Measurements from ENCODE around the gene RNF212.

DNA sequence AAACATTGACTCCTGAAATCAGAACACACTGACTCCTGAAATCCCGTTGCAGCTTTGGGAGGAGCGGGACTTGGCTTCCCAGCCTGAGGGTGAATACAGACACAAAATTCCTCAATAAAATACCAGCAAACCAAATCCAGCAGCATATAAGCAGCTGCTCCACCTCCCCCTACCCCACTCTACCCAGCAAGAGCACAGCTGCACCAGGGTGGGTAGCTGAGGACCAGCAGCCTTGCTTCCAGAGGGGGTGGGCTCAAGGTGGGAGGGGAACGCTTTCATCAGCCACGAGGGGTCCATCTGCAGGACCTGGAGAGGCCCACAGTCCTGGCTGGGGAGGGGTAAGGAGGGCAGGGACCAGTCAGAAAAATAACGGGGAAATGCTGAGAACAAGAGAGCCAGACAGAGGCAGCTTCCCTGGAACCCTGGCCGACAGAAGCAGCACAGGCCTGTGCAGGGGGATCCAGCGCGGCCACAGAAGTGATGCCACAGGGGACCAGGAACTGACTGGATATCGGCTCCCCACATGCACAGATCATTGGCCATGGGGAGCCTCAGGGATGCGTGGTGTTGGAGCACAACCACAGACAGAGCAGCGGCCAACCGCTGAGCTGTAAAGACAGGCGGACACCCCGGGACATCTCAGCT, 52.2 kb downstream of the RNF212 start:
- TF ChIP-seq POLR2A (IDR thresholded peaks at IDR 0.05; ENCODE audit: low read depth) (no peak), POLR2AphosphoS5 (IDR thresholded peaks at IDR 0.05) (no peak)
- TF ChIP-seq, protein P1, sequence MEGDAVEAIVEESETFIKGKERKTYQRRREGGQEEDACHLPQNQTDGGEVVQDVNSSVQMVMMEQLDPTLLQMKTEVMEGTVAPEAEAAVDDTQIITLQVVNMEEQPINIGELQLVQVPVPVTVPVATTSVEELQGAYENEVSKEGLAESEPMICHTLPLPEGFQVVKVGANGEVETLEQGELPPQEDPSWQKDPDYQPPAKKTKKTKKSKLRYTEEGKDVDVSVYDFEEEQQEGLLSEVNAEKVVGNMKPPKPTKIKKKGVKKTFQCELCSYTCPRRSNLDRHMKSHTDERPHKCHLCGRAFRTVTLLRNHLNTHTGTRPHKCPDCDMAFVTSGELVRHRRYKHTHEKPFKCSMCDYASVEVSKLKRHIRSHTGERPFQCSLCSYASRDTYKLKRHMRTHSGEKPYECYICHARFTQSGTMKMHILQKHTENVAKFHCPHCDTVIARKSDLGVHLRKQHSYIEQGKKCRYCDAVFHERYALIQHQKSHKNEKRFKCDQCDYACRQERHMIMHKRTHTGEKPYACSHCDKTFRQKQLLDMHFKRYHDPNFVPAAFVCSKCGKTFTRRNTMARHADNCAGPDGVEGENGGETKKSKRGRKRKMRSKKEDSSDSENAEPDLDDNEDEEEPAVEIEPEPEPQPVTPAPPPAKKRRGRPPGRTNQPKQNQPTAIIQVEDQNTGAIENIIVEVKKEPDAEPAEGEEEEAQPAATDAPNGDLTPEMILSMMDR (IDR thresholded peaks at IDR 0.05) = no peak

Measured in esophagus muscularis mucosa (tissue), 3 donors.